Anterior cingulate cortex (tissue), 58 donors: ENCODE measurements around the gene GPRIN2.
"Not testable (repeated sequence)": the region's sequence is repeated elsewhere in the genome, so short reads cannot be mapped to it uniquely, and the experiment has no call there.

Experiments
- DNase-seq, 58 donors: peaks; one replicate each; lab custom pipeline; 2025; lab: John Stamatoyannopoulos, UW

GPRIN2 gene

GRCh38 chr10:46523119-46523961, 33.1 kb downstream of the GPRIN2 start:
- DNase-seq: no peak

- no peak for DNase-seq
Measured at GRCh38 chr10:46522295-46523118, 34.0 kb downstream of the GPRIN2 start.

- DNase-seq: peak in 2 of 58 donors; percentile 23 to 47
Measured at GRCh38 chr10:46520941-46521340, 35.5 kb downstream of the GPRIN2 start.

GRCh38 chr10:46520381-46520780, 36.1 kb downstream of the GPRIN2 start:
- no peak for DNase-seq

- no peak for DNase-seq
Measured at GRCh38 chr10:46518028-46518725, 38.3 kb downstream of the GPRIN2 start.

- no peak for DNase-seq
Measured at GRCh38 chr10:46517541-46517940, 38.9 kb downstream of the GPRIN2 start.

- no peak for DNase-seq
Measured at GRCh38 chr10:46516660-46517416, 39.6 kb downstream of the GPRIN2 start.

GRCh38 chr10:46515793-46516192, 40.7 kb downstream of the GPRIN2 start:
- DNase-seq: no peak

- no peak for DNase-seq
Measured at GRCh38 chr10:46515366-46515765, 41.1 kb downstream of the GPRIN2 start.

- DNase-seq: no peak
Measured at GRCh38 chr10:46514899-46515298, 41.6 kb downstream of the GPRIN2 start.

- no peak for DNase-seq
Measured at GRCh38 chr10:46514431-46514861, 42.0 kb downstream of the GPRIN2 start.

GRCh38 chr10:46513333-46513732, 43.1 kb downstream of the GPRIN2 start:
- DNase-seq: not testable (repeated sequence)

- not testable (repeated sequence) for DNase-seq
Measured at GRCh38 chr10:46512725-46513124, 43.7 kb downstream of the GPRIN2 start.

GRCh38 chr10:46512002-46512401, 44.5 kb downstream of the GPRIN2 start:
- not testable (repeated sequence) for DNase-seq
